WTC11 (cell line): ENCODE measurements around the gene AK8.

ENCODE experiments used
- SP1 ChIP-seq: sonication (generic); formaldehyde crosslinking; conservative IDR thresholded peaks from 2 replicates; pipeline ENCODE4 v1.8.1; 2022; ENCODE audit warnings: missing genetic modification reagents
- TCF7 ChIP-seq: sonication (generic); formaldehyde crosslinking; IDR thresholded peaks from 2 replicates; pipeline ENCODE4 v1.8.0; 2022; ENCODE audit warnings: mild to moderate bottlenecking, low read depth, missing genetic modification reagents, moderate library complexity
- TF ChIP-seq, protein P1 (sequence below): fragments of 200-600 bp; IDR thresholded peaks from 2 replicates; pipeline ENCODE4 v1.8.0; 2022; ENCODE audit warnings: antibody characterized with exemption
- TF ChIP-seq, protein P2 (sequence below): sonication (generic); formaldehyde crosslinking; IDR thresholded peaks from 2 replicates; pipeline ENCODE4 v1.8.1; 2022; ENCODE audit warnings: low read depth, mild to moderate bottlenecking, moderate library complexity, missing genetic modification reagents, borderline replicate concordance
- TF ChIP-seq, protein P3 (sequence below): sonication (generic); formaldehyde crosslinking; IDR thresholded peaks from 2 replicates; pipeline ENCODE4 v1.8.1; 2023; ENCODE audit warnings: mild to moderate bottlenecking, missing genetic modification reagents, borderline replicate concordance
- TF ChIP-seq, protein P4 (sequence below): sonication (generic); formaldehyde crosslinking; IDR thresholded peaks from 2 replicates; pipeline ENCODE4 v1.8.1; 2022; ENCODE audit warnings: low read depth, missing genetic modification reagents, borderline replicate concordance

DNA sequence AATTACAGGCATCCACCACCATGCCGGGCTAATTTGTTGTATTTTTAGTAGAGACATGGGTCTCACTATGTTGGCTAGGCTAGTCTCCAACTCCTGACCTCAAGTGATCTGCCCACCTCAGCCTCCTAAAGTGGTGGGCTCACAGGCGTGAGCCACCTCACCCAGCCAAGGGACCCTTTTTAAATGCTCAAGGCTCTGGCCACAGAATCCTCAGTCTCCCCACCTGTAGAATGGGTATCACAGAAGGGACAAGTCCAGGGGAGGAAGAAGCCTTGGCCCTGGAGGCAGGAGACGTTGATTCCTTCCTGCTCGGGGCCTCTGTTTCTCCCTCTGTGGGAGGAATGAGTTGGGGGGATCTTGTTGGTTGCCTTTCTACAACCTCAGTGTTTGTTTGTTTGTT lies 162.1 kb downstream of the AK8 start:
- TF ChIP-seq, protein P1, sequence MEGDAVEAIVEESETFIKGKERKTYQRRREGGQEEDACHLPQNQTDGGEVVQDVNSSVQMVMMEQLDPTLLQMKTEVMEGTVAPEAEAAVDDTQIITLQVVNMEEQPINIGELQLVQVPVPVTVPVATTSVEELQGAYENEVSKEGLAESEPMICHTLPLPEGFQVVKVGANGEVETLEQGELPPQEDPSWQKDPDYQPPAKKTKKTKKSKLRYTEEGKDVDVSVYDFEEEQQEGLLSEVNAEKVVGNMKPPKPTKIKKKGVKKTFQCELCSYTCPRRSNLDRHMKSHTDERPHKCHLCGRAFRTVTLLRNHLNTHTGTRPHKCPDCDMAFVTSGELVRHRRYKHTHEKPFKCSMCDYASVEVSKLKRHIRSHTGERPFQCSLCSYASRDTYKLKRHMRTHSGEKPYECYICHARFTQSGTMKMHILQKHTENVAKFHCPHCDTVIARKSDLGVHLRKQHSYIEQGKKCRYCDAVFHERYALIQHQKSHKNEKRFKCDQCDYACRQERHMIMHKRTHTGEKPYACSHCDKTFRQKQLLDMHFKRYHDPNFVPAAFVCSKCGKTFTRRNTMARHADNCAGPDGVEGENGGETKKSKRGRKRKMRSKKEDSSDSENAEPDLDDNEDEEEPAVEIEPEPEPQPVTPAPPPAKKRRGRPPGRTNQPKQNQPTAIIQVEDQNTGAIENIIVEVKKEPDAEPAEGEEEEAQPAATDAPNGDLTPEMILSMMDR, result no peak
- TF ChIP-seq, protein P2, sequence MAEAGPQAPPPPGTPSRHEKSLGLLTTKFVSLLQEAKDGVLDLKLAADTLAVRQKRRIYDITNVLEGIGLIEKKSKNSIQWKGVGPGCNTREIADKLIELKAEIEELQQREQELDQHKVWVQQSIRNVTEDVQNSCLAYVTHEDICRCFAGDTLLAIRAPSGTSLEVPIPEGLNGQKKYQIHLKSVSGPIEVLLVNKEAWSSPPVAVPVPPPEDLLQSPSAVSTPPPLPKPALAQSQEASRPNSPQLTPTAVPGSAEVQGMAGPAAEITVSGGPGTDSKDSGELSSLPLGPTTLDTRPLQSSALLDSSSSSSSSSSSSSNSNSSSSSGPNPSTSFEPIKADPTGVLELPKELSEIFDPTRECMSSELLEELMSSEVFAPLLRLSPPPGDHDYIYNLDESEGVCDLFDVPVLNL (CRISPR knock-in tag), result no peak
- TF ChIP-seq SP1 (CRISPR knock-in tag), result no peak
- TF ChIP-seq, protein P3, sequence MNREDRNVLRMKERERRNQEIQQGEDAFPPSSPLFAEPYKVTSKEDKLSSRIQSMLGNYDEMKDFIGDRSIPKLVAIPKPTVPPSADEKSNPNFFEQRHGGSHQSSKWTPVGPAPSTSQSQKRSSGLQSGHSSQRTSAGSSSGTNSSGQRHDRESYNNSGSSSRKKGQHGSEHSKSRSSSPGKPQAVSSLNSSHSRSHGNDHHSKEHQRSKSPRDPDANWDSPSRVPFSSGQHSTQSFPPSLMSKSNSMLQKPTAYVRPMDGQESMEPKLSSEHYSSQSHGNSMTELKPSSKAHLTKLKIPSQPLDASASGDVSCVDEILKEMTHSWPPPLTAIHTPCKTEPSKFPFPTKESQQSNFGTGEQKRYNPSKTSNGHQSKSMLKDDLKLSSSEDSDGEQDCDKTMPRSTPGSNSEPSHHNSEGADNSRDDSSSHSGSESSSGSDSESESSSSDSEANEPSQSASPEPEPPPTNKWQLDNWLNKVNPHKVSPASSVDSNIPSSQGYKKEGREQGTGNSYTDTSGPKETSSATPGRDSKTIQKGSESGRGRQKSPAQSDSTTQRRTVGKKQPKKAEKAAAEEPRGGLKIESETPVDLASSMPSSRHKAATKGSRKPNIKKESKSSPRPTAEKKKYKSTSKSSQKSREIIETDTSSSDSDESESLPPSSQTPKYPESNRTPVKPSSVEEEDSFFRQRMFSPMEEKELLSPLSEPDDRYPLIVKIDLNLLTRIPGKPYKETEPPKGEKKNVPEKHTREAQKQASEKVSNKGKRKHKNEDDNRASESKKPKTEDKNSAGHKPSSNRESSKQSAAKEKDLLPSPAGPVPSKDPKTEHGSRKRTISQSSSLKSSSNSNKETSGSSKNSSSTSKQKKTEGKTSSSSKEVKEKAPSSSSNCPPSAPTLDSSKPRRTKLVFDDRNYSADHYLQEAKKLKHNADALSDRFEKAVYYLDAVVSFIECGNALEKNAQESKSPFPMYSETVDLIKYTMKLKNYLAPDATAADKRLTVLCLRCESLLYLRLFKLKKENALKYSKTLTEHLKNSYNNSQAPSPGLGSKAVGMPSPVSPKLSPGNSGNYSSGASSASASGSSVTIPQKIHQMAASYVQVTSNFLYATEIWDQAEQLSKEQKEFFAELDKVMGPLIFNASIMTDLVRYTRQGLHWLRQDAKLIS, result no peak
- no peak for TF ChIP-seq TCF7
- TF ChIP-seq, protein P4, sequence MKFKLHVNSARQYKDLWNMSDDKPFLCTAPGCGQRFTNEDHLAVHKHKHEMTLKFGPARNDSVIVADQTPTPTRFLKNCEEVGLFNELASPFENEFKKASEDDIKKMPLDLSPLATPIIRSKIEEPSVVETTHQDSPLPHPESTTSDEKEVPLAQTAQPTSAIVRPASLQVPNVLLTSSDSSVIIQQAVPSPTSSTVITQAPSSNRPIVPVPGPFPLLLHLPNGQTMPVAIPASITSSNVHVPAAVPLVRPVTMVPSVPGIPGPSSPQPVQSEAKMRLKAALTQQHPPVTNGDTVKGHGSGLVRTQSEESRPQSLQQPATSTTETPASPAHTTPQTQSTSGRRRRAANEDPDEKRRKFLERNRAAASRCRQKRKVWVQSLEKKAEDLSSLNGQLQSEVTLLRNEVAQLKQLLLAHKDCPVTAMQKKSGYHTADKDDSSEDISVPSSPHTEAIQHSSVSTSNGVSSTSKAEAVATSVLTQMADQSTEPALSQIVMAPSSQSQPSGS, result no peak
